OCI-LY3 (cell line): ENCODE data around the gene BAZ1B.
A peak's percentile ranks its signal among the peaks of the same experiment; 100 is the strongest.

Experiments
- H2AFZ ChIP-seq: fragments of 200-600, 300-600 bp; shearing (Covaris generic); 2 replicates; pipeline ENCODE4 v1.6.0; 2014; ENCODE audit warnings: antibody characterized with exemption, low read depth, low read length
- H3K27ac ChIP-seq: fragments of 200-600, 300-600 bp; sonication (generic); 2 replicates; pipeline ENCODE4 v1.5.1; 2014; ENCODE audit warnings: mild to moderate bottlenecking, low read length, moderate library complexity, mixed read lengths
- H3K27me3 ChIP-seq: fragments of 200-600, 300-600 bp; sonication (generic); 2 replicates; pipeline ENCODE4 v1.6.1; 2014; ENCODE audit warnings: low read depth, low read length, mixed read lengths
- H3K36me3 ChIP-seq: fragments of 200-600, 300-600 bp; sonication (generic); replicated peaks from 2 replicates; pipeline ENCODE3; 2014; ENCODE audit warnings: low read depth, low read length, mixed read lengths
- H3K4me1 ChIP-seq: fragments of 300-600, 200-600 bp; sonication (generic); 2 replicates; pipeline ENCODE4 v1.6.1; 2014; ENCODE audit warnings: low read length, mixed read lengths
- H3K4me2 ChIP-seq: fragments of 200-600, 300-600 bp; sonication (generic); 2 replicates; pipeline ENCODE4 v1.6.1; 2014; ENCODE audit warnings: low read length, mixed read lengths
- H3K4me3 ChIP-seq: fragments of 300-600, 200-600 bp; sonication (generic); 2 replicates; pipeline ENCODE4 v1.5.1; 2014; ENCODE audit warnings: antibody characterized with exemption, mild to moderate bottlenecking, low read length, moderate library complexity
- H3K79me2 ChIP-seq: fragments of 300-600, 200-600 bp; shearing (Covaris generic); 2 replicates; pipeline ENCODE4 v1.6.1; 2014; ENCODE audit warnings: mild to moderate bottlenecking, low read length, mixed read lengths
- H3K9ac ChIP-seq: fragments of 300-600, 200-600 bp; shearing (Covaris generic); 2 replicates; pipeline ENCODE4 v1.6.0; 2014; ENCODE audit warnings: mild to moderate bottlenecking, low read length, moderate library complexity
- H3K9me3 ChIP-seq: fragments of 200-600, 300-600 bp; shearing (Covaris generic); 2 replicates; pipeline ENCODE4 v1.6.1; 2014; ENCODE audit warnings: low read length, mixed read lengths; ENCODE audit not compliant: insufficient read depth
- H4K20me1 ChIP-seq: fragments of 200-600, 300-600 bp; sonication (generic); 2 replicates; pipeline ENCODE4 v1.6.1; 2016; ENCODE audit warnings: low read length, mixed read lengths; ENCODE audit not compliant: insufficient read depth
- EZH2phosphoT487 ChIP-seq: fragments of 200-600 bp; shearing (Covaris generic); IDR thresholded peaks from 2 replicates; pipeline ENCODE4 v1.6.1; 2018; ENCODE audit warnings: antibody characterized with exemption, mixed run types, low read depth
- TF ChIP-seq, protein P1 (sequence below): fragments of 200-600, 300-600 bp; sonication (generic); IDR thresholded peaks from 2 replicates; pipeline ENCODE4 v1.5.1; 2014; ENCODE audit warnings: antibody characterized with exemption, low read length, low read depth

Gene BAZ1B

DNA sequence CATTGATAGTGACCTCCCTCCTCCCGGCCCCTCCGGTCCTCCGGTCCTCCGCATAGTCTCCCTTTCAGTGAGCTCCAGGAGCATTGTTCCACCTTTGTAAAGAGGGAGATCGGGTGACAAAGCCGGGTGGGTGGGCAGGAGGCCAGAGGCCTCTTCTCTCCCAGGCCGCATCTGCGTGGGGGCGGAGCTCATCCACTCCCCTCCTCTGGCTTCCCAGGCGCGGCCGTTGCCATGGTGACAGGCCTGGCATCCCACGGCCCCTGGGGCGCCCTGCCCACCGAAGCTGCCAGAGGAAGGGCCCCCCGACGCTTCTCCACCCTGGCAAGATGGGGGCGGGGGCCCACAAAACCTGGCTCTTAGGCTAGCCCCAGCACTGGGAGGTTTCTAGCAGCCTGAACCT is 92.9 kb downstream of the BAZ1B start:
- no peaks in the 10 kb centered on the region for H3K27me3 ChIP-seq
- H3K36me3 ChIP-seq: no peaks in the 10 kb centered on the region
- no peak overlapping the region for H3K4me3 ChIP-seq
- TF ChIP-seq, protein P1, sequence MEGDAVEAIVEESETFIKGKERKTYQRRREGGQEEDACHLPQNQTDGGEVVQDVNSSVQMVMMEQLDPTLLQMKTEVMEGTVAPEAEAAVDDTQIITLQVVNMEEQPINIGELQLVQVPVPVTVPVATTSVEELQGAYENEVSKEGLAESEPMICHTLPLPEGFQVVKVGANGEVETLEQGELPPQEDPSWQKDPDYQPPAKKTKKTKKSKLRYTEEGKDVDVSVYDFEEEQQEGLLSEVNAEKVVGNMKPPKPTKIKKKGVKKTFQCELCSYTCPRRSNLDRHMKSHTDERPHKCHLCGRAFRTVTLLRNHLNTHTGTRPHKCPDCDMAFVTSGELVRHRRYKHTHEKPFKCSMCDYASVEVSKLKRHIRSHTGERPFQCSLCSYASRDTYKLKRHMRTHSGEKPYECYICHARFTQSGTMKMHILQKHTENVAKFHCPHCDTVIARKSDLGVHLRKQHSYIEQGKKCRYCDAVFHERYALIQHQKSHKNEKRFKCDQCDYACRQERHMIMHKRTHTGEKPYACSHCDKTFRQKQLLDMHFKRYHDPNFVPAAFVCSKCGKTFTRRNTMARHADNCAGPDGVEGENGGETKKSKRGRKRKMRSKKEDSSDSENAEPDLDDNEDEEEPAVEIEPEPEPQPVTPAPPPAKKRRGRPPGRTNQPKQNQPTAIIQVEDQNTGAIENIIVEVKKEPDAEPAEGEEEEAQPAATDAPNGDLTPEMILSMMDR: no peak
- no peak for TF ChIP-seq EZH2phosphoT487
- no peak overlapping the region for H3K9ac ChIP-seq
- no peaks in the 10 kb centered on the region for H3K9me3 ChIP-seq
- no peaks in the 10 kb centered on the region for H3K79me2 ChIP-seq
- no peak overlapping the region for H3K27ac ChIP-seq
- H2AFZ ChIP-seq: no peak overlapping the region
- H4K20me1 ChIP-seq: no peaks in the 10 kb centered on the region
- H3K4me1 ChIP-seq: peaks cover 4% of the 10 kb centered on the region; the same call in 1 of the 2 replicates
- H3K4me2 ChIP-seq: no peak overlapping the region

DNA sequence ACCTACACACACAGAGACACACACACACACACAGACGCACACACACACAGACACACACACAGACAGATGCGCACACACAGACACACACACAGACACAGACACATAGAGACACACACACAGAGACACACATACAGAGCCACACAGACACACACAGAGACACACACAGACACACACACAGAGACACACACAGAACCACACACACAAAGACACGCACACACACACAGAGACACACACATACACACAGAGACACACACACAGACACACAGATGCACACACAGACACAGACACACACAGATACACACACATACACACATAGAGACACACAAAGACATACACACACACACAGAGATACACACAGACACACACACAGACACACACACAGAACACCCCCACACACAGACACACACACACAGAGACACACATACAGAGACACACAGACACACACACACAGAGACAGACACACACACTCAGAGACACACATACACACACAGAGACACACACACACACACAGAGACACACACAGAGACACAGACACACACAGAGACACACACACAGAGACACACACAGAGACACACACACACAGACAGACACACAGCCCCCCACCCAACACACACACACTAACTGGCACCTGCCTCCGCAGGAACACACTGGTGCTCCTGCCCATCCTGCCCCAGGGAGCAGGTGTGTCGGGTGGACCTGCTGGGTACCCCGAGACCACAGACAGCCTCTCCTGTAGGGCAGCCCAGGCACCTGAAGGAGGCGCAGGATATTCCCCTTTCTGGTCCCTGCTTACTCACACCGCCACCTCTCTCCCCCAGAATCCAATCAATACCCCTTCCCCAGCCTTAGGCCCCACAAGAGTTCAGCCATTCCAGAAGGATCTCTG is 93.9 kb downstream of the BAZ1B start:
- TF ChIP-seq, protein P1: peak; percentile 11; the same call in 1 of the 2 replicates
- TF ChIP-seq EZH2phosphoT487: no peak
- Histone ChIP-seq H3K9ac (no peak overlapping the region), H3K36me3 (no peaks in the 10 kb centered on the region), H3K4me2 (no peak overlapping the region), H4K20me1 (no peaks in the 10 kb centered on the region), H3K9me3 (no peaks in the 10 kb centered on the region), H3K79me2 (no peaks in the 10 kb centered on the region), H2AFZ (no peak overlapping the region), H3K27me3 (no peaks in the 10 kb centered on the region), H3K4me1 (peaks cover 12% of the 10 kb centered on the region; the same call in 1 of the 2 replicates), H3K27ac (no peak overlapping the region), H3K4me3 (no peak overlapping the region)

DNA sequence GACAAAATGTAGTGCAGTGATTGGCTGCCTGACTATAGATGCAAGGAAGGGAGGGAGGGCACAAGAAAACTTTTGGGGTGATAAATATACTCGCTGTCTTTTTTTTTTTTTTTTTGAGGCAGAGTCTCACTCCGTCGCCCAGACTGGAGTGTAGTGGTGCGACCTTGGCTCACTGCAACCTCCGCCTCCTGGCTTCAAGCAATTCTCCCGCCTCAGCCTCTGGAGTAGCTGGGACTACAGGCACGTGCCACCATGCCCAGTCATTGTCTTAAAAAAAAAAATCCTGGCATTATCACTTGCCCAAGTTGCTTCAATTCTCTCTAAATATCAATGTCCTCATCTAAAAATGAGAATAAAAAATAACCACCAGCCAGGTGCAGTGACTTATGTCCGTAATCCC is 96.1 kb downstream of the BAZ1B start:
- H3K36me3 ChIP-seq: no peaks in the 10 kb centered on the region
- H3K79me2 ChIP-seq: no peaks in the 10 kb centered on the region
- no peaks in the 10 kb centered on the region for H3K27me3 ChIP-seq
- no peak overlapping the region for H3K9ac ChIP-seq
- H3K4me2 ChIP-seq: no peak overlapping the region
- no peak overlapping the region for H2AFZ ChIP-seq
- H3K4me1 ChIP-seq: peaks cover 12% of the 10 kb centered on the region; the same call in 1 of the 2 replicates
- no peak overlapping the region for H3K4me3 ChIP-seq
- TF ChIP-seq EZH2phosphoT487: no peak
- TF ChIP-seq, protein P1: no peak
- H3K9me3 ChIP-seq: no peaks in the 10 kb centered on the region
- no peak overlapping the region for H3K27ac ChIP-seq
- no peaks in the 10 kb centered on the region for H4K20me1 ChIP-seq

DNA sequence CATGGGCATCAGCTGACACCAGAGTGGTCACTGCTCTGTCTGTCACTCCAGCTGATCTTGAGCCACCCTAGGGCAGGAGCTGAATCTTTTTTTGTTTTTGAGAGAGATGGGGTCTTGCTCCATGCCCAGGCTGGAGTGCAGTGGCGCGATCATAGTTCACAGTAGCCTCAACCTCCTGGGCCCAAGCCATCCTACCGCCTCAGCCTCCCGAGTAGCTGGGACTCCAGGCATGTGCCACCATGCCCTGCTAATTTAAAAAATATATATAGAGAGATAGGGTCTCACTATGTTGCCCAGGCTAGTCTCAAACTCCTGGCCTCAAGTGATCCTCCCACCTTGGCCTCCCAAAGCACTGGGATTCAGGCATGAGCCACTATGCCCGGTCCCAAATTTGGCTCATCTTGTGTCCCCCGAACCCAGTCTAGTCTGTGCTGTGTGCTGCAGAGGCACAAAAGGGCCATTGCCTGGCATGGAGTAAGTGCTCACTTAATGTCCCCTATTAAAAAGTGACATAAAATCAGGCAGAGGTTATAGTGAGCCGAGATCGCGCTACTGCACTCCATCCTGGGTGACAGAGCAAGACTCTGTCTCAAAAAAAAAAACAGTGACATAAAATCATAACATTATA is 96.6 kb downstream of the BAZ1B start:
- Histone ChIP-seq H3K4me1 (peaks cover 12% of the 10 kb centered on the region; the same call in 1 of the 2 replicates), H3K36me3 (no peaks in the 10 kb centered on the region), H3K9ac (no peak overlapping the region), H3K4me3 (no peak overlapping the region), H3K4me2 (no peak overlapping the region), H2AFZ (no peak overlapping the region), H3K9me3 (no peaks in the 10 kb centered on the region), H3K27me3 (no peaks in the 10 kb centered on the region), H4K20me1 (no peaks in the 10 kb centered on the region), H3K79me2 (no peaks in the 10 kb centered on the region), H3K27ac (no peak overlapping the region)
- no peak for TF ChIP-seq EZH2phosphoT487
- TF ChIP-seq, protein P1: no peak
